Nephron progenitor cell (in vitro differentiated cells): ENCODE measurements around the gene ZNF664.
A peak's percentile ranks its signal among the peaks of the same experiment; 100 is the strongest.

ENCODE experiments used
- DNase-seq: peaks from one replicate; pipeline ENCODE4 v3.0.0; 2021
- H3K27ac Mint-ChIP-seq: 2 replicates; pipeline ENCODE4 v1.8.0; 2021; ENCODE audit warnings: mild to moderate bottlenecking, moderate library complexity, mixed read lengths
- H3K27me3 Mint-ChIP-seq: 2 replicates; pipeline ENCODE4 v1.8.0; 2021; ENCODE audit warnings: mild to moderate bottlenecking, low read depth, mixed read lengths; ENCODE audit not compliant: poor library complexity
- H3K36me3 Mint-ChIP-seq: 2 replicates; pipeline ENCODE4 v1.8.0; 2021; ENCODE audit warnings: low read depth, mixed read lengths
- H3K4me1 Mint-ChIP-seq: 2 replicates; pipeline ENCODE4 v1.8.0; 2021; ENCODE audit warnings: mixed read lengths
- H3K4me3 Mint-ChIP-seq: 2 replicates; pipeline ENCODE4 v1.8.0; 2021; ENCODE audit warnings: mild to moderate bottlenecking, moderate library complexity, mixed read lengths
- H3K9me3 Mint-ChIP-seq: 2 replicates; pipeline ENCODE4 v1.8.0; 2021; ENCODE audit warnings: mild to moderate bottlenecking, moderate library complexity, mixed read lengths
- CTCF ChIP-seq: fragments of 200-600 bp; sonication (generic); IDR thresholded peaks from 2 replicates; pipeline ENCODE4 v1.5.0; 2021; ENCODE audit warnings: antibody characterized with exemption

Gene ZNF664

GRCh38 chr12:123948401-123948795 is 24.6 kb upstream of the ZNF664 start:
- H3K27ac Mint-ChIP-seq, result peak overlapping the region; percentile 92
- no peak for DNase-seq
- peaks cover 12% of the 10 kb centered on the region for H3K9me3 Mint-ChIP-seq
- H3K27me3 Mint-ChIP-seq, result peaks cover 5% of the 10 kb centered on the region
- H3K36me3 Mint-ChIP-seq, result peaks cover 44% of the 10 kb centered on the region
- peaks cover 59% of the 10 kb centered on the region for H3K4me1 Mint-ChIP-seq
- no peak overlapping the region for H3K4me3 Mint-ChIP-seq
- no peak for TF ChIP-seq CTCF

GRCh38 chr12:123948796-123949769 is 23.9 kb upstream of the ZNF664 start:
- Mint-ChIP-seq H3K4me1 (peaks cover 59% of the 10 kb centered on the region), H3K4me3 (no peak overlapping the region)

GRCh38 chr12:123949770-123950165 is 23.2 kb upstream of the ZNF664 start:
- Mint-ChIP-seq H3K27me3 (peaks cover 8% of the 10 kb centered on the region), H3K9me3 (peaks cover 12% of the 10 kb centered on the region), H3K4me1 (peaks cover 52% of the 10 kb centered on the region), H3K4me3 (no peak overlapping the region), H3K27ac (no peak overlapping the region), H3K36me3 (peaks cover 39% of the 10 kb centered on the region)
- TF ChIP-seq CTCF, result no peak
- DNase-seq, result no peak

More at GRCh38 chr12:123948796-123949769, 23.9 kb upstream of the ZNF664 start:
- no peak for DNase-seq
- peaks cover 5% of the 10 kb centered on the region for H3K27me3 Mint-ChIP-seq
- peak overlapping the region; percentile 92 for H3K27ac Mint-ChIP-seq
- peaks cover 12% of the 10 kb centered on the region for H3K9me3 Mint-ChIP-seq
- peaks cover 44% of the 10 kb centered on the region for H3K36me3 Mint-ChIP-seq
- no peak for TF ChIP-seq CTCF

- H3K4me3 Mint-ChIP-seq, result no peak overlapping the region
- DNase-seq, result no peak
- peaks cover 46% of the 10 kb centered on the region for H3K4me1 Mint-ChIP-seq
- peaks cover 8% of the 10 kb centered on the region for H3K27me3 Mint-ChIP-seq
- no peak for TF ChIP-seq CTCF
- peaks cover 34% of the 10 kb centered on the region for H3K36me3 Mint-ChIP-seq
- peaks cover 12% of the 10 kb centered on the region for H3K9me3 Mint-ChIP-seq
- H3K27ac Mint-ChIP-seq, result peak overlapping the region; percentile 9
Observed at GRCh38 chr12:123950476-123951349, 22.3 kb upstream of the ZNF664 start.

DNA sequence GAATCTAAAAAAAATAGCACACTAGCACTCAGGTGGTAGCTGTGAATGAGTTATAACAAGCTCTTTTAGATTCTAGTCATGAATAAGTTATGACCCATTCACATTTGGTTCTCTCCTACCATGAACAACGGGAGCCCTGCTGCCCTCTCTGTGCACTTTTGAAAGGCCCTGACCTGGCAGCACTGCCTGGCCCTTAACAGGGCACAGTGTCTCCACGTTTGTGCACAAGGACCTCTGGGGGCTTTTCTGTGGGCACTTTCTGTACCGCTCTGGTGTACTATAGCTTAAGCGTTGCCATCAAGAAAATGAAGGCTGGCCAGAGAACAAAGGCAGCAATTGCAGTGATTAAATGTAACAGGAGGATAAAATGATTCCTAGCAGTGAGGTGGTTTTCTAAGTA is 21.5 kb upstream of the ZNF664 start:
- Mint-ChIP-seq H3K27ac (no peak overlapping the region), H3K27me3 (peaks cover 8% of the 10 kb centered on the region), H3K4me1 (peaks cover 46% of the 10 kb centered on the region), H3K36me3 (peaks cover 27% of the 10 kb centered on the region), H3K9me3 (peaks cover 12% of the 10 kb centered on the region), H3K4me3 (no peak overlapping the region)
- DNase-seq, result no peak
- no peak for TF ChIP-seq CTCF
